DMS 273 (cell line): ENCODE data around the gene FZD4.

Experiments used
- DNase-seq: peaks from one replicate; lab custom pipeline; 2025; ENCODE audit not compliant: unreplicated experiment; lab: John Stamatoyannopoulos, UW

Gene FZD4

DNA sequence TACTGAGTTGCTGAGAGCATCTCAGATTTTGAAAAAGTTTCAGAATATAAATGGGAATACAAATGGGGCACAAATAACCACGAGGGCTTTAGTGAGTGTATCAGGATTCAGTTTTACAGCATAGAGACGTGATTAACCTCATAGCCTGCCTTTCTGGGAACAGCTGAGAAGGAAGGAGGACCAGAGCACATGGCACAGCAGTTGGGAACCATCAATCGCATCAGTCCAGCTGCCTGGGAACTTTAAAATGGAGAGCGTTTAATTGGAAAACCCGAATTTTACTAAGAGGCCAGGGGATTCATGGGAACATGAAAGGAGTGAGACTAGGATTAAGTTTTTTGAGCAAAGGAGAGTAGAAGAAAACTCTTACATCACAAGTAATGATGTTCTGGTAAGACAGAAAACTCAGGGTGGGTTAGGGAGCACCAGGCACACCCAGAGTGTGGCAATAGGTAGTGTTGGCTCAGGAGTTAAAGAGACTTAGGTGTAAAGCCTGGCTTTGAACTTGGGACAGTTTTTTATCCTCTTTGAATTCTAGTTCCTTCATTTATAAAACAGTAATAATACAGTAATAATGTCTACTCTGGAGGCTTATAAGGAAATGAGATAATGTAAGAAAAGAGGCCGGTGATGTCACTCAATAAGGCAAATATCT, 40.2 kb downstream of the FZD4 start:
- DNase-seq = no peak

DNA sequence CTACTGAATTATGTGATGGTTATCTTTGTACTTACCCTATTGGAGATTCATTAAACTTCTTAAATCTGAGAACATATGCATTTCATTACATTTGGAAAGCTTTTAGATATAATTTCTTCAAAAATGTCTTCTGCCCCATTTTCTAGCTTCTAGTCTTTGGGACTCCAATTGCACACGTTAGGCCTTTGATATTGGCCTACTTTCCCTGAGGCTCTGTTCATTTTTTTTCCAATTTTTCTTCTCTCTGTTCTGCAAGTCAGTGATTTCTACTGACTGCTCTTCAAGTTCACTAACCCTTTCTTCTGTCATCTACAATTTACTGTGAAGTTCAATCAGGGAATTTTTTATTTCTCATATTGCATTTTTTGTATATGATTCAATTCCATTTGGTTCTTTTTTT, 43.0 kb downstream of the FZD4 start:
- no peak for DNase-seq

DNA sequence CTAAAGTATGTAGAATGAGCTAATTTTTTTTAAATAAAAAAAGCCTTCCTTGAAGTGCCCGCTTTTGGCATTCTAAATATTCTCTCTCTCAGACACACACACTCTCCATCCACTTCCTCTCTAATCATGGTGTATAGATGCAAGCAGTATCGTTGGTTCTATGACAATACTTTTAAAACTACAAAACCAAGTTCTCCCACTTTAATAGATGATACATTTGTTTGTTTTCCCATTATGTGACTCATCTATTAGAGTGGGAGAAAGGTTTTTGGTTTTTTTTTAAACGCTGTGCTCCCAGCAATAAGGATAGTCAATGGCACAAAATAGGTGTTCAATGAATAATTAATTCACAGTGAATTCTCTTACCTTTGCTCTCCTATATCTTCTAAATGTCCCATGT, 44.6 kb downstream of the FZD4 start:
- DNase-seq = no peak

DNA sequence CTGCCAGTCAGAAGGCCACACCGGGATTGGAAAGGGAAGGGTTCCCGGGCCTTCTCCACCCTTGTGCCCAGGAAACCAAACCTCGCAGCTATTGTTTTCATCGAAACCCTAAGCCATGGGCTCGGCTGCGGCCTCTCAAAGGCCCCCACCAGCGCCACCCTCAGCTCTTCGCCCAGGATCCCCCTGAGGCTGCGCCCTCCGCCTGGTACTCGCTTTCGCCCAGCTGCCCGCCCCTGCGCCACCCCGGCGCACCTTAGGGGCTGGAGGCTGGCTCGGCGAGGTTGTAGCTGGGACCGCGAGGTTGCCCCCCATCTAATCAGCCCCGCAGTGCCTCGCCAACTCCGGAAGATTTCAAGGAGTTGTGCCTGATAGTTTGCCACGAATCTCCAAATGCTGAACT, 49.0 kb downstream of the FZD4 start:
- no peak for DNase-seq

DNA sequence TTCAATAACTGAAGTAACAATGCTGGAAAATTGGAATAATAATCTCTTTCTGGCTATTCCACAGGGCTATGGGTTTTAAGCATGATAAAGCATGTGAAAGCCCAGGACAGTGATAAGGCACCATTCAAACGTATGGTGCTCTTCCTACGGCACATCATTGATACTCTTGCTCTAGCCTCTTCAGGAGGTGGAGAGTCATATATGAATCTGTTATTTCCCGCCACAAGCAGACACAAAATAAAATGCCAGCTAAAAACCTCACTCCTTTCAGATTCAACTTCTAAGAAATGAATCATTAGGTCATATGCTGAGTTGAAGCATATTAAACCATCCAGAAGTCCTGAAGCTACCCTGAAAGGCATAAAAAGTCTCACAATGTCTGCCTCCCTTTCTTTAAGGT, 49.9 kb downstream of the FZD4 start:
- DNase-seq = no peak

DNA sequence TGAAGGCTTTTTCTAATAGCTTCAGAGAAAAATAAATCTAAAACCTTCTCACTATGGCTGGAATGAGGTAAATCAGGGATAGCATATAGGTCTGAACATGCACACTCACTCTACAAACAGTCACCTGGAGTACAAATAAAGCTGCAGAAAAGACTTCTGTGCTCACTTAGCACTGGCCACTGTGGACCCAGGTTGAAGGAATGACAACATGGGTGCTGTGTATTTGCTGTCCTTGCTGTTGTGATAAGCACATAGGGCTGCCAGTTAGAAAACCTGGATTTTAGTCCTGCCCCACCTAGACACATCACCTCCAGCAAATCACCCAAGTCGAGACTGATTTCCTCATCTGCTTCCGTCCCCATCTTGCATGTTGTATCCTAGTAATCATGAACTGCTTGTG, 51.2 kb downstream of the FZD4 start:
- no peak for DNase-seq

DNA sequence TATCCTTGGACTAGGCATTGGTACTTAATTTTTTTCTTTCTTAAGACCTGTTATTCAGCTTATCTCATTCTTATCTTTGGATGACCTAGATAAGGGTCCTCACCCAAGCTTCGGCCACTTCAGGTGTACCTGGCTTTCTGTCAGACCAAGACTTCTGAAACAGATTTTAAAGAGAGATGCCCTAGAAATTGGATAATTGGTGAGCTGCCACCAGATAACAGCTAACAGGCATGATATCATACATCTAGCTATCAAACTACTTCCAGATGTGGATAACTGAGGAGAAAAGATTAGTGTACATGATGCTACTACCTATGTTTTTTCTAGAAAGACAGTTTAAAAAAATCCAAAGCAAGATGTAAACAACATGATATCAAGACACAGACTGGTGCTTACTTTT, 52.9 kb downstream of the FZD4 start:
- DNase-seq = no peak

DNA sequence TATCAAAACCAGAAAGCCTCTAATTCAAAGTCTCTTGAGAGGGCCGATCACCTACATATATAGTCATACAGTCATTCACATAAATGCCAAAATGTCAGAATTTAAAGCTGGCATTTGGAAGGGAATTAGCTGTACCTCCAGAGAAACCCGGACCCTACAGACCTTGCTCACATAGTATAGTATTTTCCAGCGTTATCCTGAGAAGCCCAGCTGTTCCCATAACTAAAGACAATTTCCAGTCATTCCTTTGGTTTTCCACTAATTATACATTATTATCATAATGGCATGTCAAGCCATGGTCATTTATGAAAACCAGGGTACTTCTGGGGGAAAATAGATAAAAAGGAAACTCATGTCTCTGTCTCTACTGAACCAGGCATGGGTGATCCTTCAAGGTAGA, 53.6 kb downstream of the FZD4 start:
- no peak for DNase-seq

DNA sequence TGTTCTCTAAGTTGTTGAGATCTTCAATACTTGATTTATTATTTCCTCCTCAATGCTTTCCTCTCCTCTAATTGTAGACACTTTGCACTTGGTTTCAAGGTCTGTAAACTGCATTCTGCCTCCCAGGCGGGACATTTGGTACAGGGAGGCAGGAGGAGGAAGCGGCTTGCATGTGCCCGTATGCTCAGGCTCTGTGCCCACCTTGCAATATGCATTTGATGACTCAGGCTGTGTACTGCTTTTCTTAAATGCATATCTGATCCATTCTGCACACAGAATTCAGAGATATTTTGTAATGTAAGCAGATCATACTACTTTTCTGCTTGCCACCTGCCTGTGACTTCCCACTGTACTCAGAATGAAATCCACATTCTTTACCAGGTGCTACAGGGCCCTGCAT, 55.0 kb downstream of the FZD4 start:
- no peak for DNase-seq

DNA sequence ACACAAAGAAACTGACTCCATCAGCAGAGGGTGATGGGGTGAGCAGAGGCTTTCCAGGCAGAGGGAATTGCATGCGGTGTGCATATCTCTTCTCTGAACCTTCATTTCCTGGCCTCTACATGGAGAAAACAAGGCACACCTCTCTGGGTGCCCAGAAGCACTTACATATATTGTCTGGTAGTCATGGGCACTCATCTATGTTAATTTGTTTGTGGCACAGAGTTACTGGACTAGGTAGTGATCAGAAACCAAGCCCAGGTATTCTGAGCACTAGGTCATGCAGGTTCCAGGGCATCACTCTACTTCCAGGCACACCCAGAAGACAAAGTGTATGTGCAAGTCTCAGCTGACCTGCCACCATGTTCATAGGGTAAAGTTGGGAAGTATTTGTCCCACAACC, 56.5 kb downstream of the FZD4 start:
- DNase-seq = no peak

DNA sequence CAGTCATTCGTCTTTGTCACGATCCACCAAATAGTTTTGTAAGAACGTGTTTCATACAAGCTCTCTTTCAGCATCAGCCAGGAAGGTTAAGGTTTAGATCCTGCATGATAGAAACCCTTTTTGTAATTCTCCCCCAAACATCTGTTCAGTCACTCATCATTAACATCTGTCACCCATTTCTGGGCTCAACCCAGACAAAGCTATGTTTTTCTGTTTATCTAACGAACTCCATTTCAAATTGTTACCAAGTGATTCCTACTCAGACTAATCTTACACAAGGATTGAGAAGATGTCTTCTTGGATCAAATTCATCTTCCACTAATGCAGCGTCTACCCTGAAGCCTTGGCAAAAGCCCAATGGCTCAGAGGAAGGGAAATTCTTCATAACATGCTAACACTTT, 58.8 kb downstream of the FZD4 start:
- peak; percentile 55 for DNase-seq
